GM12891 (cell line): ENCODE data around the gene BAIAP2.

Experiments used
- POLR2A ChIP-seq: IDR thresholded peaks from 2 replicates; pipeline ENCODE4 v1.6.1; 2011; ENCODE audit warnings: low read depth, low read length, control low read depth
- POLR2AphosphoS5 ChIP-seq: IDR thresholded peaks from 2 replicates; pipeline ENCODE4 v1.6.1; 2011; ENCODE audit warnings: low read depth, low read length, control low read depth
- POU2F2 ChIP-seq: IDR thresholded peaks from 2 replicates; pipeline ENCODE4 v1.6.1; 2011; ENCODE audit warnings: low read depth, mild to moderate bottlenecking, control low read depth, low read length, moderate library complexity
- SPI1 ChIP-seq: IDR thresholded peaks from 2 replicates; pipeline ENCODE4 v1.6.1; 2011; ENCODE audit warnings: low read depth, low read length, control low read depth
- TAF1 ChIP-seq: IDR thresholded peaks from 2 replicates; pipeline ENCODE4 v1.6.1; 2011; ENCODE audit warnings: low read depth, low read length, control low read depth

DNA sequence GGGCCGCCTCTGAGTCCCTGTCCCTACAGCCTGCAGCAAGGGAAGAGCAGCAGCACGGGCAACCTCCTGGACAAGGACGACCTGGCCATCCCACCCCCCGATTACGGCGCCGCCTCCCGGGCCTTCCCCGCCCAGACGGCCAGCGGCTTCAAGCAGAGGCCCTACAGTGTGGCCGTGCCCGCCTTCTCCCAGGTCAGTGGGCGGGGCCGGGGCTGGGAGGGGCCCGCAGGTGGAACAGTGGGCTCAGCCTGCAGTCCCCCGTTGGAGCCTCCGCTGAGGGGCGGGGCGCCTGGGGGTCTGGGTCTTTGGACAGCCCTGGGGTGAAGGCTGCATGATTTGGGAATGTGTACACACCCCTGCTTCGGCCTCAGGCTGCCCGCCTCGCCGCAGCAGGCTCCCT is 71.8 kb downstream of the BAIAP2 start:
- TF ChIP-seq SPI1 = no peak
- TF ChIP-seq POLR2AphosphoS5 = no peak
- TF ChIP-seq TAF1 = no peak
- TF ChIP-seq POLR2A = no peak
- TF ChIP-seq POU2F2 = no peak
